Keratinocyte (primary cell): ENCODE data around the gene INTS1. TPM values are rescaled to one million over a fixed set of nuclear protein-coding genes. Genes with fewer than 3 reads are reported as not detected.

Experiments
- DNase-seq: peaks from one replicate; pipeline ENCODE4 v3.0.0-alpha.2; 2011; ENCODE audit warnings: low read depth, missing footprints, low spot score
- FAIRE-seq: peaks from 2 replicates; lab custom pipeline; 2011; peaks lifted over from hg19 to GRCh38; lab: Jason Lieb, UNC
- H2AFZ ChIP-seq: 2 replicates; pipeline ENCODE4 v1.6.0; 2012; ENCODE audit warnings: low read length, control low read depth, inconsistent platforms; ENCODE audit not compliant: control insufficient read depth
- H3K27ac ChIP-seq: 2 replicates; pipeline ENCODE4 v1.5.1; 2011; ENCODE audit warnings: low read length; ENCODE audit not compliant: control insufficient read depth, insufficient read depth
- H3K27me3 ChIP-seq: 3 replicates; pipeline ENCODE4 v1.6.0; 2011; ENCODE audit warnings: low read length; ENCODE audit not compliant: control insufficient read depth, insufficient read depth; ENCODE audit errors: extremely low read depth
- H3K36me3 ChIP-seq, 2 experiments: 2 replicates in 1 of 2; 3 replicates in 1 of 2; pipeline ENCODE4 v1.5.1; 2011; ENCODE audit warnings: low read length in 2 of 2, mild to moderate bottlenecking in 1 of 2; ENCODE audit not compliant: control insufficient read depth in 2 of 2, insufficient read depth in 2 of 2; ENCODE audit errors: extremely low read depth in 1 of 2
- H3K4me1 ChIP-seq: 3 replicates; pipeline ENCODE4 v1.5.1; 2011; ENCODE audit warnings: low read length; ENCODE audit not compliant: control insufficient read depth, insufficient read depth; ENCODE audit errors: extremely low read depth
- H3K4me2 ChIP-seq: 3 replicates; pipeline ENCODE4 v1.6.0; 2011; ENCODE audit warnings: low read depth, low read length; ENCODE audit not compliant: control insufficient read depth, insufficient read depth; ENCODE audit errors: extremely low read depth
- H3K4me3 ChIP-seq, 3 experiments: fragments of 200-600 bp in 1 of 3; sonication (generic) in 1 of 3; 2 replicates in 2 of 3; 3 replicates in 1 of 3; pipeline ENCODE4 v1.5.1; 2011 to 2016; ENCODE audit warnings: low read length in 3 of 3, mild to moderate bottlenecking in 3 of 3, control low read depth in 2 of 3, inconsistent platforms in 1 of 3, low read depth in 1 of 3, mixed read lengths in 1 of 3, mixed run types in 1 of 3, moderate library complexity in 1 of 3; ENCODE audit not compliant: control insufficient read depth in 2 of 3, insufficient read depth in 2 of 3; ENCODE audit errors: extremely low read depth in 1 of 3
- H3K79me2 ChIP-seq: 2 replicates; pipeline ENCODE4 v1.6.0; 2012; ENCODE audit warnings: low read length; ENCODE audit not compliant: control insufficient read depth, insufficient read depth
- H3K9ac ChIP-seq: 3 replicates; pipeline ENCODE4 v1.6.0; 2011; ENCODE audit warnings: low read length; ENCODE audit not compliant: control insufficient read depth, insufficient read depth; ENCODE audit errors: extremely low read depth
- H3K9me1 ChIP-seq: 3 replicates; pipeline ENCODE4 v1.6.0; 2011; ENCODE audit warnings: low read length; ENCODE audit not compliant: control insufficient read depth, insufficient read depth; ENCODE audit errors: extremely low read depth
- H3K9me3 ChIP-seq: 2 replicates; pipeline ENCODE4 v1.5.1; 2012; ENCODE audit warnings: low read depth, low read length; ENCODE audit not compliant: control insufficient read depth
- H4K20me1 ChIP-seq: 3 replicates; pipeline ENCODE4 v1.6.0; 2011; ENCODE audit warnings: low read length; ENCODE audit not compliant: control insufficient read depth, insufficient read depth; ENCODE audit errors: extremely low read depth
- EZH2 ChIP-seq: IDR thresholded peaks from one replicate; pipeline ENCODE4 v1.6.1; 2012; ENCODE audit warnings: inconsistent platforms, mild to moderate bottlenecking, low read length, moderate library complexity
- dilution Hi-C: fragments of 300-500 bp; cut with MboI; formaldehyde crosslinking; loops from one replicate; pipeline ENCODE4 v1.7.0; 2020; ENCODE audit warnings: low sequenced_read_pairs; ENCODE audit not compliant: extremely low pct_ligation_motif_present
- polyA plus RNA-seq, 5 experiments: library from polyadenylated mRNA; depleted of rRNA in 3 of 5; stranded (reverse) in 3 of 5; stranded (forward) in 1 of 5; unstranded in 1 of 5; fragments of >200 nt; gene quantifications; 1 replicate in 1 of 5; 2 replicates in 3 of 5; 3 replicates in 1 of 5; pipeline versions ENCODE4 v1.2.1 to v1.2.3, GENCODE V29; 2011 to 2012; ENCODE audit warnings: missing spikeins in 2 of 5, low read depth in 1 of 5, low replicate concordance in 1 of 5
- TF ChIP-seq, protein P1 (sequence below), 3 experiments: IDR thresholded peaks in 1 of 3; conservative IDR thresholded peaks in 1 of 3; optimal IDR thresholded peaks in 1 of 3; 2 replicates in 2 of 3; 3 replicates in 1 of 3; pipeline versions ENCODE3 to v1.5.1; 2011; ENCODE audit warnings: low read length in 3 of 3, mild to moderate bottlenecking in 3 of 3, moderate library complexity in 2 of 3, control low read depth in 1 of 3, inconsistent platforms in 1 of 3; ENCODE audit not compliant: insufficient read depth in 2 of 3; ENCODE audit errors: extremely low read depth in 1 of 3

INTS1 gene
- polyA plus RNA-seq, 1 donor (not counting 4 experiments of a cell fraction or from before 2014, with no cell fraction given) = 10.6 TPM

- Histone ChIP-seq H3K4me3 (no peak overlapping the region), H3K9me1 (no peaks in the 10 kb centered on the region), H3K79me2 (no peaks in the 10 kb centered on the region), H3K4me1 (no peaks in the 10 kb centered on the region), H4K20me1 (no peaks in the 10 kb centered on the region), H3K27me3 (no peaks in the 10 kb centered on the region), H3K27ac (no peak overlapping the region), H3K36me3 (peaks cover 27 to 33% of the 10 kb centered on the region in 2 experiments), H3K4me2 (no peak overlapping the region), H3K9ac (no peak overlapping the region), H2AFZ (no peak overlapping the region), H3K9me3 (no peaks in the 10 kb centered on the region)
- TF ChIP-seq EZH2 = no peak
- FAIRE-seq = no peak
- dilution Hi-C loops = no loop called here
- no peak for DNase-seq
Observed at GRCh38 chr7:1494447-1494846, 9.7 kb downstream of the INTS1 start.

DNA sequence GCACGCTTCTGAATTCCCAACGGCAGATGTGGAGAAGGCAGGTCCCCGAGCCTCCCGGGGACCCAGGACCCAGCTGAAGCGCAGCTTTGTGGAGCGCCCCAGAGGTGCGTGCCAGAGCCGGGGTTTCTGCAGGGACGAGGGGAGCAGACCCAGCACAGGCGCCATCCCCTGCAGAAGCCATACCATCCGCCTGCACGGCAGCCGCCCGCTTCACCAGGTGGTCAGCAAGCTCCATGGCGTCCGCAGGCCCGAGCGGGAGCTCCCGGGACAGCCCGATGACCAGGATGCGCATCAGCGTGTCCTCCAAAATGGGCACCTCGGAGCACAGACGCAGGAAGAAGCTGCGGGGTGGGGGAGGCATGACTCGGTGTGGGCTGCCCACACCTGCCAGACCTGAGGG is 10.6 kb downstream of the INTS1 start:
- Histone ChIP-seq H3K4me3 (no peak overlapping the region), H3K9me3 (no peaks in the 10 kb centered on the region), H3K9ac (no peak overlapping the region), H3K36me3 (peaks cover 34 to 38% of the 10 kb centered on the region in 2 experiments), H4K20me1 (no peaks in the 10 kb centered on the region), H3K9me1 (no peaks in the 10 kb centered on the region), H3K79me2 (no peaks in the 10 kb centered on the region), H3K4me1 (no peaks in the 10 kb centered on the region), H2AFZ (no peak overlapping the region), H3K27me3 (no peaks in the 10 kb centered on the region), H3K27ac (no peak overlapping the region), H3K4me2 (no peak overlapping the region)
- dilution Hi-C loops = no loop called here
- TF ChIP-seq, protein P1, sequence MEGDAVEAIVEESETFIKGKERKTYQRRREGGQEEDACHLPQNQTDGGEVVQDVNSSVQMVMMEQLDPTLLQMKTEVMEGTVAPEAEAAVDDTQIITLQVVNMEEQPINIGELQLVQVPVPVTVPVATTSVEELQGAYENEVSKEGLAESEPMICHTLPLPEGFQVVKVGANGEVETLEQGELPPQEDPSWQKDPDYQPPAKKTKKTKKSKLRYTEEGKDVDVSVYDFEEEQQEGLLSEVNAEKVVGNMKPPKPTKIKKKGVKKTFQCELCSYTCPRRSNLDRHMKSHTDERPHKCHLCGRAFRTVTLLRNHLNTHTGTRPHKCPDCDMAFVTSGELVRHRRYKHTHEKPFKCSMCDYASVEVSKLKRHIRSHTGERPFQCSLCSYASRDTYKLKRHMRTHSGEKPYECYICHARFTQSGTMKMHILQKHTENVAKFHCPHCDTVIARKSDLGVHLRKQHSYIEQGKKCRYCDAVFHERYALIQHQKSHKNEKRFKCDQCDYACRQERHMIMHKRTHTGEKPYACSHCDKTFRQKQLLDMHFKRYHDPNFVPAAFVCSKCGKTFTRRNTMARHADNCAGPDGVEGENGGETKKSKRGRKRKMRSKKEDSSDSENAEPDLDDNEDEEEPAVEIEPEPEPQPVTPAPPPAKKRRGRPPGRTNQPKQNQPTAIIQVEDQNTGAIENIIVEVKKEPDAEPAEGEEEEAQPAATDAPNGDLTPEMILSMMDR (optimal IDR thresholded peaks at IDR 0.05 in 1 of 3, IDR thresholded peaks at IDR 0.05 in 1 of 3, conservative IDR thresholded peaks at IDR 0.05 in 1 of 3; ENCODE audit: extremely low read depth in 1 of 3, insufficient read depth in 2 of 3, low read length in 3 of 3) = no peak
- TF ChIP-seq EZH2 = no peak
- FAIRE-seq = no peak
- DNase-seq = no peak

DNA sequence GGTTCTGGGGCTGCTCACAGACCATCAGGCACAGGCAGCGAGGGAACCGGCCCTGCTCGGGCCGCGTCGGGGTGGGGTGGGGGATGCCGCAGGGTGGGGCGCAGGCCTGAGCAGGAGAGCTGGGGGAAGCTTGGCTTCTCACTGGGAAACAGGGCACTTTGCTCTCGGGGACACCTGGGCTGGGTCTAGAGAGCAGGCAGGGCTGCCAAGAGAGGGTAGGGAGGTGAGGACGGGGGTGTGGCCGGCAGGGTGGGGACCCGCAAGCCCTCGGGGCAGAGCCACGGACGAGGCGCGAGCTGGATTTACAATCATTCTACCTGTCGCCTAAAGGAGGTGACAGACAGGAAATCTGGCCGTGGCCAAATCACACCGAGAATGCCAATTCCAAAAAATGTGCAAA is 11.1 kb downstream of the INTS1 start:
- no peaks in the 10 kb centered on the region for H3K9me1 ChIP-seq
- H3K4me3 ChIP-seq = no peak overlapping the region
- TF ChIP-seq EZH2 = no peak
- TF ChIP-seq, protein P1 (optimal IDR thresholded peaks at IDR 0.05 in 1 of 3, IDR thresholded peaks at IDR 0.05 in 1 of 3, conservative IDR thresholded peaks at IDR 0.05 in 1 of 3; ENCODE audit: extremely low read depth in 1 of 3, insufficient read depth in 2 of 3, low read length in 3 of 3) = no peak
- H3K79me2 ChIP-seq = no peaks in the 10 kb centered on the region
- H3K4me2 ChIP-seq = no peak overlapping the region
- FAIRE-seq = no peak
- H4K20me1 ChIP-seq = no peaks in the 10 kb centered on the region
- dilution Hi-C loops = no loop called here
- no peak overlapping the region for H3K9ac ChIP-seq
- H3K36me3 ChIP-seq = peaks cover 34 to 38% of the 10 kb centered on the region in 2 experiments
- no peak overlapping the region for H2AFZ ChIP-seq
- no peak for DNase-seq
- no peaks in the 10 kb centered on the region for H3K9me3 ChIP-seq
- no peak overlapping the region for H3K27ac ChIP-seq
- no peaks in the 10 kb centered on the region for H3K4me1 ChIP-seq
- H3K27me3 ChIP-seq = no peaks in the 10 kb centered on the region
